ENCODE measurements around the gene ILKAP.

ILKAP gene

DNA sequence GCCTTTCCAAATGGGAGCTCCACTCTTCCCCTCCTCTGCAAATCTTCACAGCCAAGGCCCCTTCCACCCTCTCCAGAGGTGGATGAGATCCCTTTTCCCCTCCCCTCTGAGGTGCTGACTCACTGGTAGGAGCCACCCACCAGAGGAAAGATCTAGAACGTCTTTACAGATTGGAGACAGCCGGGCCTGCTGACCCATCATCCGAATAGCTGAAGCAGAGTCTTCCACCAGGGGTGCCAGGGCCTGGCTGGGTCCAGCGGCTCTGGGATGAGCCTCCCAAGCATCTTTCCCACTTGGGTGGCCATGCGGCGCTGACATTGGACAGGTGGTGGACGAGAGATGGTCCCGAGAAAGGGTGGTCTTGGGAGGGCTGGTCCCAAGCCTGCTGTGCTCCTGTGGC, 35.7 kb downstream of the ILKAP start:
- Histone ChIP-seq H3K4me2 (ENCODE audit: low read length) (no peak overlapping the region), H3K9me3 (ENCODE audit: control insufficient read depth, low read length) (no peaks in the 10 kb centered on the region), H3K79me2 (no peaks in the 10 kb centered on the region), H3K27me3 (ENCODE audit: control insufficient read depth, insufficient read depth, low read length) (no peaks in the 10 kb centered on the region), H3K4me3 (ENCODE audit: low read depth, low read length) (no peak overlapping the region), H3K4me1 (peaks cover 3% of the 10 kb centered on the region), H3K27ac (no peak overlapping the region), H3K36me3 (ENCODE audit: control insufficient read depth, insufficient read depth, low read length) (no peaks in the 10 kb centered on the region), H2AFZ (no peak overlapping the region), H3K9ac (no peak overlapping the region)
- TF ChIP-seq CTCF (IDR thresholded peaks at IDR 0.05), result no peak

GRCh38 chr2:238167344-238167715, 36.2 kb downstream of the ILKAP start:
- no peak overlapping the region for H3K4me2 ChIP-seq (ENCODE audit: low read length)
- H3K36me3 ChIP-seq (ENCODE audit: control insufficient read depth, insufficient read depth, low read length), result no peaks in the 10 kb centered on the region
- H2AFZ ChIP-seq, result no peak overlapping the region
- no peak overlapping the region for H3K9ac ChIP-seq
- no peak for TF ChIP-seq CTCF (IDR thresholded peaks at IDR 0.05)
- no peak overlapping the region for H3K27ac ChIP-seq
- H3K4me1 ChIP-seq, result peaks cover 3% of the 10 kb centered on the region
- H3K79me2 ChIP-seq, result no peaks in the 10 kb centered on the region
- H3K9me3 ChIP-seq (ENCODE audit: control insufficient read depth, low read length), result no peaks in the 10 kb centered on the region
- H3K4me3 ChIP-seq (ENCODE audit: low read depth, low read length), result no peak overlapping the region
- no peaks in the 10 kb centered on the region for H3K27me3 ChIP-seq (ENCODE audit: control insufficient read depth, insufficient read depth, low read length)

DNA sequence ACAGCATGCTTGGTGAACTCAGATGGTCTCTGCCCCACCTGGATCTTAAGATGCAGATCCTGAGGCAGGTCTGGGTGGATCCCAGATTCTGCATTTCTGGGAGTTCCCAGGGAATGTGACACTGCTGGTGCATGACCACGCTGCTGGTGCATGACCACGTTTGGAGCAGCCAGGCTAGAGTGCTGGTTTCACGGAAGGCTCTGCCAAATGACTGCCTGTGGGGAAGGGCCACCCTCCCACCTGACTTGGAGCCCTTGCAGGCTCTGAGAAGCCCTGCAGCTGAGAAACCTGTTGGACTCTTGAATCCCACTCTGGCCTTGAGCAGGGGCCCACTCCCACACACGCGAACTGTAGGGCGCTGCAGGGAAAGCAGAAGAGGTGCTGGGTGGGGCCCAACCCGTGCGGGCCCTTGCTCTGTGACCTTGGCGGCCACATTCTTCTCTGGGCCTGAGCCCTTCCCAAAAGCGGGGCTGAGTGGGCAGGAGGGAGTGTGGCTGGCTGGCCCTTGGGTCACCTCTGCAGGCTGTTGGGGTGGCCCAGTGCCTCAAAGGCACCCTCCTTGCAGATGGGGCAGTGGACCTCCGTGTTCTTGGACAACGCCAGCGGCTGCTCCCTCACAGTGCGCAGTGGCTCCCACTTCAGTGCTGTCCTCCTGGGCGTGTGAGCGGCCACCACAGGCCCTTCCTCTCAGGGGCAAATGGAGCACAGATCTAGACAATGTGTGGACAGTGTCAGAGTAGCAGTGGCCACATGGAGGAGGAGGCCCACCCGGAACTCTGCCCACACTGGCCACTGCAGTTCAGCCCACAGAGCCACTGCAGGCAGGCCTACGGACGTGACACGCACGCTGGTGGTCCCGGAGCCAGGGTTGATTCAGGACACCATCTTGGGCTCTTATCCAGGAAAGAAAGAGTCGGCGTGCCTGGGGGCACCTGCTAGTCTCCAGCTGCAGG, 36.8 kb downstream of the ILKAP start:
- no peak overlapping the region for H3K9ac ChIP-seq
- no peaks in the 10 kb centered on the region for H3K9me3 ChIP-seq (ENCODE audit: control insufficient read depth, low read length)
- no peak overlapping the region for H3K4me2 ChIP-seq (ENCODE audit: low read length)
- no peaks in the 10 kb centered on the region for H3K79me2 ChIP-seq
- no peak overlapping the region for H3K27ac ChIP-seq
- no peaks in the 10 kb centered on the region for H3K27me3 ChIP-seq (ENCODE audit: control insufficient read depth, insufficient read depth, low read length)
- TF ChIP-seq CTCF (IDR thresholded peaks at IDR 0.05), result no peak
- no peaks in the 10 kb centered on the region for H3K36me3 ChIP-seq (ENCODE audit: control insufficient read depth, insufficient read depth, low read length)
- peaks cover 3% of the 10 kb centered on the region for H3K4me1 ChIP-seq
- H3K4me3 ChIP-seq (ENCODE audit: low read depth, low read length), result no peak overlapping the region
- H2AFZ ChIP-seq, result no peak overlapping the region

DNA sequence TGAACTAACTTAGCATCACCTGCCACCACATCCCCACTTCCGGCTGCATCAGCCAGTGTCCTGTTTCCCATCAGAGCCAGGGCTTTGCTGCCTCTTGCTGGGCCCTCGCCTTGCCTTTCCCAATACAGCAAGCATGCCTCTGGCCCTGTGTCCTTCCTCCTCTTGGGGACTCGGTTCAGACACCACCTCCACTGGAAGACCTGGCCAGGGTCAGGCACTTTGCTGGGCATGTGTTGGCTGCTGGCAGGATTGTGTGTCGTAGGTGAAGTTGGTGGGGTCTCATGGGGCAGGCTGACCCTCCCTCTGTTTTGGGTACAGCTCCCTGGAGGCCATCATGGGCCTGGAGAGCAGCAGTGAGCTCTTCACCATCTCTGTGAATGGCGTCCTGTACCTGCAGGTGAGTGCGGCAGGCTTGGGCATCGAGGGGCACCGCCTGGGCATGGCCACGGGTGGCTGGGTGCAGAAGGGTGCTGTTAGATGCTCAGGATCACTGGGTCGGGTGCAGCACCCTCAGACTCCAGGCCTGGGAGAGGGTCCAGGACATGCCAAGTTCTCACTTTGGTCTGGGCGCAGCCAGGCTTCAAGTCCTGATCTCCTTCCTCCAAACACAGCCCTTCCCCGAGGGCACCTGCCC, 38.1 kb downstream of the ILKAP start:
- H3K9ac ChIP-seq, result no peak overlapping the region
- TF ChIP-seq CTCF (IDR thresholded peaks at IDR 0.05), result no peak
- no peaks in the 10 kb centered on the region for H3K9me3 ChIP-seq (ENCODE audit: control insufficient read depth, low read length)
- no peak overlapping the region for H2AFZ ChIP-seq
- H3K4me1 ChIP-seq, result peaks cover 3% of the 10 kb centered on the region
- H3K27me3 ChIP-seq (ENCODE audit: control insufficient read depth, insufficient read depth, low read length), result no peaks in the 10 kb centered on the region
- H3K79me2 ChIP-seq, result no peaks in the 10 kb centered on the region
- H3K36me3 ChIP-seq (ENCODE audit: control insufficient read depth, insufficient read depth, low read length), result no peaks in the 10 kb centered on the region
- no peak overlapping the region for H3K4me3 ChIP-seq (ENCODE audit: low read depth, low read length)
- no peak overlapping the region for H3K27ac ChIP-seq
- no peak overlapping the region for H3K4me2 ChIP-seq (ENCODE audit: low read length)
